Measurements from ENCODE around the gene DCHS1. TPM values are rescaled to one million over a fixed set of nuclear protein-coding genes. Genes with fewer than 3 reads are reported as not detected.

DCHS1 gene
- total RNA-seq, 1 experiment from 2014 or later = 14.2 TPM

GRCh38 chr11:6609502-6610015 is 46.0 kb downstream of the DCHS1 start:
- ATAC-seq (no peak), DNase-seq (ENCODE audit: low spot score) (no peak)
- H3K36me3 Mint-ChIP-seq = peaks cover 36% of the 10 kb centered on the region
- H3K27me3 Mint-ChIP-seq (ENCODE audit: low read depth) = no peaks in the 10 kb centered on the region
- no peak for TF ChIP-seq ZNF671 (CRISPR knock-in tag; IDR thresholded peaks at IDR 0.05)
- no peak for TF ChIP-seq ATF2 (CRISPR knock-in tag; IDR thresholded peaks at IDR 0.05; ENCODE audit: borderline replicate concordance, low read depth)
- no peak for TF ChIP-seq ZBTB21 (CRISPR knock-in tag; IDR thresholded peaks at IDR 0.05; ENCODE audit: borderline replicate concordance)
- no peak for TF ChIP-seq E2F1 (CRISPR knock-in tag; IDR thresholded peaks at IDR 0.05)
- no peak for TF ChIP-seq TEAD1 (CRISPR knock-in tag; IDR thresholded peaks at IDR 0.05)
- TF ChIP-seq, protein P1, sequence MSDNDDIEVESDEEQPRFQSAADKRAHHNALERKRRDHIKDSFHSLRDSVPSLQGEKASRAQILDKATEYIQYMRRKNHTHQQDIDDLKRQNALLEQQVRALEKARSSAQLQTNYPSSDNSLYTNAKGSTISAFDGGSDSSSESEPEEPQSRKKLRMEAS (CRISPR knock-in tag; IDR thresholded peaks at IDR 0.05) = no peak
- no peak for TF ChIP-seq ELF4 (CRISPR knock-in tag; IDR thresholded peaks at IDR 0.05; ENCODE audit: low read depth)
- no peak for TF ChIP-seq HMGXB4 (CRISPR knock-in tag; IDR thresholded peaks at IDR 0.05)
- no peak for TF ChIP-seq NR3C1 (CRISPR knock-in tag; conservative IDR thresholded peaks at IDR 0.05; ENCODE audit: low read depth)
- no peak for TF ChIP-seq EMX1 (CRISPR knock-in tag; IDR thresholded peaks at IDR 0.05)
- no peak for TF ChIP-seq ATF6 (CRISPR knock-in tag; IDR thresholded peaks at IDR 0.05)
- no peak for TF ChIP-seq SOX15 (CRISPR knock-in tag; IDR thresholded peaks at IDR 0.05)
- TF ChIP-seq, protein P2, sequence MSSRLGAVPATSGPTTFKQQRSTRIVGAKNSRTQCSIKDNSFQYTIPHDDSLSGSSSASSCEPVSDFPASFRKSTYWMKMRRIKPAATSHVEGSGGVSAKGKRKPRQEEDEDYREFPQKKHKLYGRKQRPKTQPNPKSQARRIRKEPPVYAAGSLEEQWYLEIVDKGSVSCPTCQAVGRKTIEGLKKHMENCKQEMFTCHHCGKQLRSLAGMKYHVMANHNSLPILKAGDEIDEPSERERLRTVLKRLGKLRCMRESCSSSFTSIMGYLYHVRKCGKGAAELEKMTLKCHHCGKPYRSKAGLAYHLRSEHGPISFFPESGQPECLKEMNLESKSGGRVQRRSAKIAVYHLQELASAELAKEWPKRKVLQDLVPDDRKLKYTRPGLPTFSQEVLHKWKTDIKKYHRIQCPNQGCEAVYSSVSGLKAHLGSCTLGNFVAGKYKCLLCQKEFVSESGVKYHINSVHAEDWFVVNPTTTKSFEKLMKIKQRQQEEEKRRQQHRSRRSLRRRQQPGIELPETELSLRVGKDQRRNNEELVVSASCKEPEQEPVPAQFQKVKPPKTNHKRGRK (CRISPR knock-in tag; IDR thresholded peaks at IDR 0.05; ENCODE audit: borderline replicate concordance) = no peak
- no peak for TF ChIP-seq ZNF232 (CRISPR knock-in tag; IDR thresholded peaks at IDR 0.05)
- no peak for TF ChIP-seq ZNF263 (CRISPR knock-in tag; IDR thresholded peaks at IDR 0.05; ENCODE audit: low read depth)
- peaks cover 20% of the 10 kb centered on the region for H3K4me1 Mint-ChIP-seq
- POLR2A ChIA-PET = interaction anchor here (0.6 kb wide), 1 partner anchor 162 kb away, joined by 11 read pairs; no protein-coding TSS in a partner anchor
- CTCF ChIA-PET = interaction anchor here (0.9 kb wide), 1 partner anchor 74 kb away, joined by 3 read pairs; the partner anchor contains the start of gene MRPL17
- H3K27ac Mint-ChIP-seq = peak overlapping the region; percentile 76
- H3K4me3 Mint-ChIP-seq = peak overlapping the region; percentile 38; the same call in 1 of the 2 replicates
- H3K9me3 Mint-ChIP-seq = no peaks in the 10 kb centered on the region

DNA sequence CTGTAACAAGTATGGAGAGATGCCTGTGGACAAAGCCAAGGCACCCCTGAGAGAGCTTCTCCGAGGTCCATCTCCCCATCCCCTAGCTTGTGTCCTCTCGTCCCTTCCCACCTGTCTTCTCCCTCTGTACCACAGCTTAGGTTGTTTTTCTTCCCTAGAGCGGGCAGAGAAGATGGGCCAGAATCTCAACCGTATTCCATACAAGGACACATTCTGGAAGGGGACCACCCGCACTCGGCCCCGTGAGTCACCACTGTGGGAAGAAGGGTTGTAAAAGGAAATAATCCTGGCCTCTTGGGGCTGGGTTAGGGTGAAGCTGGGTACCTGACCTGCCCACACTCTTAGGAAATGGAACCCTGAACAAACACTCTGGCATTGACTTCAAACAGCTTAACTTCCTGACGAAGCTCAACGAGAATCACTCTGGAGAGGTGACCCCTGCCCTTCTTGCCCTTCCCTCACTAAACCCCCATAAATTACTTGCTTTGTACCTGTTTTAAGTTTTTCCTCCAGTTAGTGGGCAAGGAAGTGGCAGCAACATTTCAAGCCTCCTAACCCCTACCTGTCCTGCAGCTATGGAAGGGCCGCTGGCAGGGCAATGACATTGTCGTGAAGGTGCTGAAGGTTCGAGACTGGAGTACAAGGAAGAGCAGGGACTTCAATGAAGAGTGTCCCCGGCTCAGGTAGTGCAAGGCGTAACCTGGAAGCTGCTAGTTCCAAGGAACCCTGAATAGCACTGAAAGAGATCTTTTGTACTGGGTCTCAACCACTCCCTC is 46.7 kb downstream of the DCHS1 start:
- TF ChIP-seq, protein P2 (CRISPR knock-in tag; IDR thresholded peaks at IDR 0.05; ENCODE audit: borderline replicate concordance) = no peak
- TF ChIP-seq E2F5 (CRISPR knock-in tag; IDR thresholded peaks at IDR 0.05) (no peak), SP1 (CRISPR knock-in tag; conservative IDR thresholded peaks at IDR 0.05) (no peak), NR2C2 (CRISPR knock-in tag; IDR thresholded peaks at IDR 0.05) (no peak)
- no peaks in the 10 kb centered on the region for H3K9me3 Mint-ChIP-seq
- ATAC-seq (no peak), DNase-seq (ENCODE audit: low spot score) (no peak)
- H3K4me3 Mint-ChIP-seq = no peak overlapping the region
- peaks cover 36% of the 10 kb centered on the region for H3K36me3 Mint-ChIP-seq
- peak overlapping the region; percentile 33; the same call in 1 of the 2 replicates for H3K27ac Mint-ChIP-seq
- no peaks in the 10 kb centered on the region for H3K27me3 Mint-ChIP-seq (ENCODE audit: low read depth)
- ChIA-PET POLR2A (interaction anchor here (0.6 to 2.9 kb wide), 2 partner anchors 74 to 162 kb away, joined by 11 read pairs; partner anchors contain the start of gene MRPL17), CTCF (interaction anchor here (0.9 kb wide), 1 partner anchor 74 kb away, joined by 3 read pairs; the partner anchor contains the start of gene MRPL17)
- H3K4me1 Mint-ChIP-seq = peaks cover 20% of the 10 kb centered on the region
